ENCODE results near the gene ATP2A3.

Gene ATP2A3

GRCh38 chr17:3911271-3912053 lies 52.8 kb downstream of the ATP2A3 start:
- H3K9me3 ChIP-seq (ENCODE audit: control insufficient read depth, low read length): no peaks in the 10 kb centered on the region
- H3K4me1 ChIP-seq (ENCODE audit: control insufficient read depth, insufficient read depth, low read length): no peaks in the 10 kb centered on the region
- no peaks in the 10 kb centered on the region for H3K27me3 ChIP-seq (ENCODE audit: control insufficient read depth, insufficient read depth, low read length, poor library complexity, severe bottlenecking)
- no peaks in the 10 kb centered on the region for H3K36me3 ChIP-seq (ENCODE audit: control insufficient read depth, insufficient read depth, low read length)
- 81 to 85% methylated on average over 30 of the region's 30 CpGs for WGBS, 2 experiments
- no peak overlapping the region for H3K27ac ChIP-seq (ENCODE audit: insufficient read depth, low read depth, low read length, poor library complexity, severe bottlenecking)
- no peak overlapping the region for H3K4me3 ChIP-seq (ENCODE audit: insufficient read depth, low read depth, low read length)

GRCh38 chr17:3910420-3911270 lies 53.6 kb downstream of the ATP2A3 start:
- WGBS, 2 experiments: 87% methylated on average over 11 of the region's 11 CpGs
- no peaks in the 10 kb centered on the region for H3K36me3 ChIP-seq (ENCODE audit: control insufficient read depth, insufficient read depth, low read length)
- no peaks in the 10 kb centered on the region for H3K4me1 ChIP-seq (ENCODE audit: control insufficient read depth, insufficient read depth, low read length)
- H3K27me3 ChIP-seq (ENCODE audit: control insufficient read depth, insufficient read depth, low read length, poor library complexity, severe bottlenecking): no peaks in the 10 kb centered on the region
- no peak overlapping the region for H3K4me3 ChIP-seq (ENCODE audit: insufficient read depth, low read depth, low read length)
- H3K9me3 ChIP-seq (ENCODE audit: control insufficient read depth, low read length): no peaks in the 10 kb centered on the region
- H3K27ac ChIP-seq (ENCODE audit: insufficient read depth, low read depth, low read length, poor library complexity, severe bottlenecking): no peak overlapping the region

GRCh38 chr17:3909257-3909656 lies 55.0 kb downstream of the ATP2A3 start:
- H3K27me3 ChIP-seq (ENCODE audit: control insufficient read depth, insufficient read depth, low read length, poor library complexity, severe bottlenecking): peaks cover 3% of the 10 kb centered on the region
- H3K9me3 ChIP-seq (ENCODE audit: control insufficient read depth, low read length): no peaks in the 10 kb centered on the region
- WGBS, 2 experiments: 93 to 95% methylated on average over 12 of the region's 12 CpGs
- H3K36me3 ChIP-seq (ENCODE audit: control insufficient read depth, insufficient read depth, low read length): no peaks in the 10 kb centered on the region
- H3K27ac ChIP-seq (ENCODE audit: insufficient read depth, low read depth, low read length, poor library complexity, severe bottlenecking): no peak overlapping the region
- H3K4me1 ChIP-seq (ENCODE audit: control insufficient read depth, insufficient read depth, low read length): peaks cover 4% of the 10 kb centered on the region
- no peak overlapping the region for H3K4me3 ChIP-seq (ENCODE audit: insufficient read depth, low read depth, low read length)

GRCh38 chr17:3907483-3908216 lies 56.6 kb downstream of the ATP2A3 start:
- Histone ChIP-seq H3K27ac (ENCODE audit: insufficient read depth, low read depth, low read length, poor library complexity, severe bottlenecking) (no peak overlapping the region), H3K27me3 (ENCODE audit: control insufficient read depth, insufficient read depth, low read length, poor library complexity, severe bottlenecking) (peaks cover 6% of the 10 kb centered on the region), H3K9me3 (ENCODE audit: control insufficient read depth, low read length) (no peaks in the 10 kb centered on the region), H3K4me1 (ENCODE audit: control insufficient read depth, insufficient read depth, low read length) (peaks cover 4% of the 10 kb centered on the region), H3K36me3 (ENCODE audit: control insufficient read depth, insufficient read depth, low read length) (no peaks in the 10 kb centered on the region), H3K4me3 (ENCODE audit: insufficient read depth, low read depth, low read length) (no peak overlapping the region)
- WGBS, 2 experiments: 81 to 82% methylated on average over 11 of the region's 11 CpGs

- H3K36me3 ChIP-seq (ENCODE audit: control insufficient read depth, insufficient read depth, low read length): no peaks in the 10 kb centered on the region
- WGBS, 2 experiments: 94 to 95% methylated on average over 4 of the region's 4 CpGs
- H3K9me3 ChIP-seq (ENCODE audit: control insufficient read depth, low read length): no peaks in the 10 kb centered on the region
- H3K4me1 ChIP-seq (ENCODE audit: control insufficient read depth, insufficient read depth, low read length): peaks cover 4% of the 10 kb centered on the region
- no peak overlapping the region for H3K27ac ChIP-seq (ENCODE audit: insufficient read depth, low read depth, low read length, poor library complexity, severe bottlenecking)
- H3K27me3 ChIP-seq (ENCODE audit: control insufficient read depth, insufficient read depth, low read length, poor library complexity, severe bottlenecking): peaks cover 6% of the 10 kb centered on the region
- H3K4me3 ChIP-seq (ENCODE audit: insufficient read depth, low read depth, low read length): no peak overlapping the region
These were observed 57.4 kb downstream of the ATP2A3 start for GRCh38 chr17:3906881-3907280.

- H3K4me3 ChIP-seq (ENCODE audit: insufficient read depth, low read depth, low read length): no peak overlapping the region
- H3K27me3 ChIP-seq (ENCODE audit: control insufficient read depth, insufficient read depth, low read length, poor library complexity, severe bottlenecking): peaks cover 6% of the 10 kb centered on the region
- H3K4me1 ChIP-seq (ENCODE audit: control insufficient read depth, insufficient read depth, low read length): peaks cover 4% of the 10 kb centered on the region
- no peaks in the 10 kb centered on the region for H3K36me3 ChIP-seq (ENCODE audit: control insufficient read depth, insufficient read depth, low read length)
- no peak overlapping the region for H3K27ac ChIP-seq (ENCODE audit: insufficient read depth, low read depth, low read length, poor library complexity, severe bottlenecking)
- 82 to 85% methylated on average over 11 of the region's 11 CpGs for whole genome bisulfite sequencing, 2 experiments
- H3K9me3 ChIP-seq (ENCODE audit: control insufficient read depth, low read length): no peaks in the 10 kb centered on the region
These were observed 59.2 kb downstream of the ATP2A3 start for GRCh38 chr17:3905017-3905520.

- H3K4me1 ChIP-seq (ENCODE audit: control insufficient read depth, insufficient read depth, low read length): peaks cover 4% of the 10 kb centered on the region
- no peak overlapping the region for H3K27ac ChIP-seq (ENCODE audit: insufficient read depth, low read depth, low read length, poor library complexity, severe bottlenecking)
- H3K9me3 ChIP-seq (ENCODE audit: control insufficient read depth, low read length): no peaks in the 10 kb centered on the region
- 28 to 39% methylated on average over 15 of the region's 15 CpGs for WGBS, 2 experiments
- no peak overlapping the region for H3K4me3 ChIP-seq (ENCODE audit: insufficient read depth, low read depth, low read length)
- peaks cover 6% of the 10 kb centered on the region for H3K27me3 ChIP-seq (ENCODE audit: control insufficient read depth, insufficient read depth, low read length, poor library complexity, severe bottlenecking)
- no peaks in the 10 kb centered on the region for H3K36me3 ChIP-seq (ENCODE audit: control insufficient read depth, insufficient read depth, low read length)
These were observed 59.7 kb downstream of the ATP2A3 start for GRCh38 chr17:3904501-3904900.

- H3K4me3 ChIP-seq (ENCODE audit: insufficient read depth, low read depth, low read length): no peak overlapping the region
- H3K9me3 ChIP-seq (ENCODE audit: control insufficient read depth, low read length): no peaks in the 10 kb centered on the region
- no peak overlapping the region for H3K27ac ChIP-seq (ENCODE audit: insufficient read depth, low read depth, low read length, poor library complexity, severe bottlenecking)
- 51% methylated on average over 21 of the region's 21 CpGs for WGBS, 2 experiments
- peaks cover 6% of the 10 kb centered on the region for H3K27me3 ChIP-seq (ENCODE audit: control insufficient read depth, insufficient read depth, low read length, poor library complexity, severe bottlenecking)
- peaks cover 4% of the 10 kb centered on the region for H3K4me1 ChIP-seq (ENCODE audit: control insufficient read depth, insufficient read depth, low read length)
- H3K36me3 ChIP-seq (ENCODE audit: control insufficient read depth, insufficient read depth, low read length): no peaks in the 10 kb centered on the region
These were observed 60.4 kb downstream of the ATP2A3 start for GRCh38 chr17:3903881-3904290.

- peaks cover 6% of the 10 kb centered on the region for H3K27me3 ChIP-seq (ENCODE audit: control insufficient read depth, insufficient read depth, low read length, poor library complexity, severe bottlenecking)
- no peaks in the 10 kb centered on the region for H3K9me3 ChIP-seq (ENCODE audit: control insufficient read depth, low read length)
- H3K4me1 ChIP-seq (ENCODE audit: control insufficient read depth, insufficient read depth, low read length): peaks cover 4% of the 10 kb centered on the region
- H3K36me3 ChIP-seq (ENCODE audit: control insufficient read depth, insufficient read depth, low read length): no peaks in the 10 kb centered on the region
- WGBS, 2 experiments: 81 to 85% methylated on average over 25 of the region's 25 CpGs
- H3K4me3 ChIP-seq (ENCODE audit: insufficient read depth, low read depth, low read length): no peak overlapping the region
- H3K27ac ChIP-seq (ENCODE audit: insufficient read depth, low read depth, low read length, poor library complexity, severe bottlenecking): no peak overlapping the region
These were observed 61.0 kb downstream of the ATP2A3 start for GRCh38 chr17:3903051-3903825.

All from ectodermal cell (in vitro differentiated cells).